GM12874 (cell line): Measurements from ENCODE around the gene MAP2K3.

ENCODE experiments used
- TF ChIP-seq, protein P1 (sequence below): IDR thresholded peaks from 2 replicates; pipeline ENCODE4 v1.5.1; 2011; ENCODE audit warnings: low read depth, mild to moderate bottlenecking, control low read depth, low read length, moderate library complexity; ENCODE audit not compliant: insufficient read depth

MAP2K3 gene

DNA sequence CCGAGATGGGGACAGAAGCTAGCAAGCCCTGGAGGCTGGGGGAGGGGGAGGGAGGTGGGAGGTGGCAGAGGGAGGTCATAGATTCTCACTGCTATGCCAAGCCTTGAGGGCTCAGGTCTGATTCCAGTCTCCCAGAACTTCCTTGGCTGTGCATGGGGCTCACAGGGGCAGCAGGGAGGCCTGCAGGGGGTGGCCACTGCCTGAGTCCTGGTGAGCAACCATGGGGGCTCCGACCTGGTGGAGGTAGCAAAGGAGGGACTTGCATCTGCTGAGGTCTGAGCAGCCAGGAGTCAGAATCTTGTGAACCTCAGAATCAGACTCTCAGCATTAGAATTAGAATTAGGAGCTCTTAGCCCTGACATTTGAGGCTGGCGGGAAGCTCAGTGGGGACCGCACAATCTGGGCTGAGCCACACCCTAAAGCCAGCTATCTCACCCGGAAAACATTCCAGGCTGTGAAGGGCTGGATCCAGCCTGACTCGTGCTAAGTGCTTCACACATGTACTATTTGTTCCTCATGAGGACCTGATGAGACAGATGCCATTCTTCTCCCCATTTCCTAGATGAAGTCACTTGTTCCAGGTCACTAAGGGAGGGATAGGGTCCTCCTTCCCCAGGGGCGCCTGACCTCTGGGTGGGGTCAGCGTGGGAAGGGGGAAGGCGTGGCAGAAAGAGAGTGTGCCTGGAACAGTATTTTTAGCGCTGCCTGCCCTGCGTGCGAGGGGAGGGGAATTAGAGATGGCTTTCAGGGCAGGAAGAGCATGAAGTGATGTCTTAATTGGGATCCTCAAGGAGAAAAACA lies 74.4 kb downstream of the MAP2K3 start:
- TF ChIP-seq, protein P1, sequence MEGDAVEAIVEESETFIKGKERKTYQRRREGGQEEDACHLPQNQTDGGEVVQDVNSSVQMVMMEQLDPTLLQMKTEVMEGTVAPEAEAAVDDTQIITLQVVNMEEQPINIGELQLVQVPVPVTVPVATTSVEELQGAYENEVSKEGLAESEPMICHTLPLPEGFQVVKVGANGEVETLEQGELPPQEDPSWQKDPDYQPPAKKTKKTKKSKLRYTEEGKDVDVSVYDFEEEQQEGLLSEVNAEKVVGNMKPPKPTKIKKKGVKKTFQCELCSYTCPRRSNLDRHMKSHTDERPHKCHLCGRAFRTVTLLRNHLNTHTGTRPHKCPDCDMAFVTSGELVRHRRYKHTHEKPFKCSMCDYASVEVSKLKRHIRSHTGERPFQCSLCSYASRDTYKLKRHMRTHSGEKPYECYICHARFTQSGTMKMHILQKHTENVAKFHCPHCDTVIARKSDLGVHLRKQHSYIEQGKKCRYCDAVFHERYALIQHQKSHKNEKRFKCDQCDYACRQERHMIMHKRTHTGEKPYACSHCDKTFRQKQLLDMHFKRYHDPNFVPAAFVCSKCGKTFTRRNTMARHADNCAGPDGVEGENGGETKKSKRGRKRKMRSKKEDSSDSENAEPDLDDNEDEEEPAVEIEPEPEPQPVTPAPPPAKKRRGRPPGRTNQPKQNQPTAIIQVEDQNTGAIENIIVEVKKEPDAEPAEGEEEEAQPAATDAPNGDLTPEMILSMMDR = no peak

DNA sequence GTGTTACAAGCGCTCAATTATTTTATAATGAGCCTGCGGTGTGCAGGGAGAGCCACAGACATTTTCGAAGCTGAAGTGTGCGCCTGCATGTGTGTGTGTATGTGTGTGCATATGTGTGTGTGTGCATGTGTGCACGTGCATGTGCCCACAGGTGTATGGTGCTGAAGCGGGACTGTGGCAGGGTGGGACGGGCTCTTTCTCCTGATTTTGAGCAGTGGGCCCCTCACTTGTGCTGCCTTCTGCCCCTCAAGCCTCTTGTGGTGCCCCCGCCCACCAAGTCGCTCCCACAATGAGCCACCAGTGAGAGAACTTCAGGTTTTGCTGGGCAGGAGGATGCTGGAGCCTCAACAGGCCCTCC lies 75.0 kb downstream of the MAP2K3 start:
- TF ChIP-seq, protein P1 = no peak

DNA sequence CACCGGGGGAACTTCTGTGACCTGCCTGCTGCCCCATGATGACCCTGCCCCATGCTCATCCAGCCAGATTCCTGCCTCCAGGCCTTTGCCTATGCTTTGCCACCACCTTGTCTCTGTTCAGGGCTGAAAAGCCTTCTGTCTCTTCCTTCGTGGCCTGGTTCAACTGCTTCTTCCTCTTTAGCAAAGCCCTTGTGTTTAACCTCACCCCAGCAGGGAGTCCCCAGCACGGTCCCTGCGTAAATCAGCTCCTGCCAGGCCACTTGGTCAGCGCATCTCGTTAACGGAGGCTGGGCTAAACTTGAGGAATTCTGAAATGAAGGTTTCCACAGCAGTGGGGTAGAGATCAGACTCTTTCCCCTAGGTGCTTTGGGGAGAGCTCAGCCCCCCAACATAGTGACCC lies 75.5 kb downstream of the MAP2K3 start:
- TF ChIP-seq, protein P1 = no peak

DNA sequence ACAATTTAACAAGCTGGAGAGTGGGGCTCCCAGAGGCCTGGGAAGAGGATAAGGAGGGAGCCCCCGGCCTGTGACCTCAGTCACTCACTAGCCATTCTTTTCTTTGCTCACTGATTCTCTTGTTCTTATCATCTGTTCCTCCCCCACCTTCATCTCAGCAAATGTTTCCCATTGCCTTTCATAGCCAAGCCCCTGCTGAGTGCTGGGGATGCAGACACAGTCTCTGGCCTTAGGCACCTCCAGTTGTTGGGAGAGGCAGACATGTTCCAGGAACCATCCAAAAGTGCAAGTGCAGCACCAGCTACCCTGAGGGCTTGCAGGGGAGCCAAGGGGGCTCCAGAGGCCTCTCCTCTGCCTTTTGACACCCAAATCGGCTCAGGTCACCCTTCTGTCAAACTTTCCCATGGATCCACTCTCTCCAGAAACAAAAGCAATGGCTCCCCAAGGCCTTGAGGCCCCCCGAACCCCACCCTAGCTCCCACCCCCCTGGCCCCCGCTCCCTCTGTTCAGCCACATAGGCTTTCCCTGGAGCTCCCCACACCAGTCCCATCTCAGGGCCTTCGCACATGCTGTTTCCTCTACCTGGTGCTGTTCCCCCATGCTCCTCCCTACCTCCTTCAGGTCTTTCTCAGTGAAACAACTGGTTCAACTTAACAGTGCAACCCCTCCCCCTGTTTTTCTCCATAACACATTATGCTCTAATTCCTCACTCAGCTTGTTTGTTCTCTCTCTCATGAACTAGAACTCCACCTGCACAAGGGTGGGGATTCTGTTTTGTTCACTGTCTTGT lies 76.7 kb downstream of the MAP2K3 start:
- TF ChIP-seq, protein P1 = no peak

DNA sequence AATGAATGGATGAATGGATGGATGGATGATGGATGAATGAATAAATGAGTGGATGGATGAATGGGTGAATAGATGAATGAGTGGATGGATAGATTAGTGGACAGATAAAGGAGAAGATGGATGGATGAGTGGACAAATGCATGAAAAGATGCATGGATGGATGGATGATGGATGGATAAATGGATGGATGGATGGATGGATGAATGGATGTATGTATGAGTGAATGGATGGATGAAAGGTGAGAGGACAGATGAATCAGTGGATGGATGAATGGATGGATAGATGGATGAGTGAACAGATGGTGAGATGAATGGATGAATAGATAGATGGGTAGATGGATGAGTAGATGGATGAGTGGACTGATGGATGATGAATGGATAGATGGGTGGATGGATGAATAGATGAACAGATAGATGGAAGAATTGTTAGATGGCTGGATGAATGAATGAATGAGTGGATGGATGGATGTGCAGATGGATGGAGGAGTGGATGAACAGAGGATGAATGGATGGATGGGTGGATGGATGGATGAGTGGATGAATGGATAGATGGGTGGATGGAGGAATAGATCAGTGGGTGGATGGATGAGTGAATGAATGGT lies 77.9 kb downstream of the MAP2K3 start:
- TF ChIP-seq, protein P1 = no peak

DNA sequence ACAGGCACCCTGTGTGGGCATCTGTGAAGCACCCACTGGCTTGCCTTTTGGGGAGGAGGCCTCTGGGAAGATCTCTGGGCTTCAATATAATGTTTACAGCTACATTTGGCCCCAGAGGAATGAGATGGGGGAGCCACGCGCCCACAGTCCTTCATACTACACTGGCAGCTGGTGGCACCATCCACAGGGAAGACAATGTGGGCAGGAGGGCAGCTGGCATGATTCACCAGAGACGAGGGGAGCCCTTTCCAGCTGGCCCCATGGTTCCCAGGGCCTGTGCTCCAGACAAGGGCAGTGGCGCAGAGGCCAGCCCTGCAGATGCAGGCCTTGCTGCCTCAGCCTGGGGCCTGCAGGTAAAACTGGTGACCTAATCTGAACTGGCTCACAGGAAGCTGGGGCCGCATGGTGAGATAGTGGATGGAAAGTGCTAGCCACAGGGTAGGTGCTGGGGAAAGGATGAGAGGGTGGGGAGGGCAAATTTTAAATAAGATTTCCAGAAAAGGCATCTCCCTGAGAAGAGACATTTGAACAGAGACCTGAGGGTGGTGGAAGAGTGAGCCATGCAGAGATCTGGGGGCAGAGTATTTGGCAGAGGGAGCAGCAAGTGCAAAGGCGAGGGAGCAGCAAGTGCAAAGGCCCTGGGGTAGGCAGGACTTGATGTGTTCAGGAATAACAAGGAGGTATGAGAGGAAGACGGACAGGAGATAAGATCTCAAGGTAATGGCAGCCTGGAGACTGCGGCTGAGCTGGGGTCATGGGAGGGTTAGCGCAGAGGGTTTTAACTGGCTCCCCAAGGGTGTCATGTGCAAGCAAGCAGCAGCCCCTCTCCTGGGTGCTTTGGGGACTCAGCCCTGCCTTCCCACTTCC lies 79.5 kb downstream of the MAP2K3 start:
- TF ChIP-seq, protein P1 = no peak
